ENCODE results near the gene GPC1.
A peak's percentile ranks its signal among the peaks of the same experiment; 100 is the strongest.
"Not testable (repeated sequence)": the region's sequence is repeated elsewhere in the genome, so short reads cannot be mapped to it uniquely, and the experiment has no call there.

The GPC1 gene

GRCh38 chr2:240435457-240435947 is at the start of gene GPC1:
Gene GPC1, plus strand, starts transcription at chr2:240435663. Its CDS starts 256 bp downstream, at chr2:240435919.
- peak; percentile 71 for DNase-seq

DNA sequence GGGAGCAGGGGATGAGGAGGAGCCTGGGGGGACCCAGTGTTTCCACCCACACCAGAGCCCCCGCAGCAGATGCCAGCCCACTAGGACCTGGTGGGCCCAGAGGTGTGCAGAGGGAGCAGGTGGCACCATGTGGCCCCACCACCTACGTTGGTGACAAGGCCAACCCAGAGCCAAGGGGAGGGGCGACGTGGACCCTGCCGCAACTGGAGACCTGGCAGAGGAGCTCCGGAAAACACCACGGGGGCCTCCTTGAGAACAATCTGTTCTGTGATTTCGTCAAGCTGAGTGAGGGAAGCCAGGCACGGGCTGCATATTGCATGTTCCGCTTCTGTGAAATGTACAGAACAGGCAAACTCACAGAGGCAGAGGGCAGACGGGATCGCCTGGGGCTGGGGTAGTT is 49.1 kb upstream of the GPC1 start:
- DNase-seq = no peak

- DNase-seq = not testable (repeated sequence)
These were observed 48.7 kb upstream of the GPC1 start for GRCh38 chr2:240386743-240387142.

DNA sequence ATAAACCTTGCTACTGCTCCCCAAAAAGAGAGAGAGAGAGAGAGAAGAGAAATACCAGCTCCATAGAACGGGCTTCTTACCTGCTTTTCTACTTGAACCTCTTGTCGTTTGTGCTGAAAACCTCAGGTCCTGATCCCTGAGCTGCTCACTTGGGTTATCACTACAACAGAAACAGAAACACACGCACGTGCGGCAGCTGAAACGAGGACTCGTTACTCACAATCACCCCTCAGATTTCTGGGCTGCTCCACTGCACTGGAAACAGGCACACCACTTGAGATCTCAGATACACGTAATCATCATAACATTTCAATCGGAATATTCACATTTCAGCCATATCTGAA is 48.2 kb upstream of the GPC1 start:
- no peak for DNase-seq

DNA sequence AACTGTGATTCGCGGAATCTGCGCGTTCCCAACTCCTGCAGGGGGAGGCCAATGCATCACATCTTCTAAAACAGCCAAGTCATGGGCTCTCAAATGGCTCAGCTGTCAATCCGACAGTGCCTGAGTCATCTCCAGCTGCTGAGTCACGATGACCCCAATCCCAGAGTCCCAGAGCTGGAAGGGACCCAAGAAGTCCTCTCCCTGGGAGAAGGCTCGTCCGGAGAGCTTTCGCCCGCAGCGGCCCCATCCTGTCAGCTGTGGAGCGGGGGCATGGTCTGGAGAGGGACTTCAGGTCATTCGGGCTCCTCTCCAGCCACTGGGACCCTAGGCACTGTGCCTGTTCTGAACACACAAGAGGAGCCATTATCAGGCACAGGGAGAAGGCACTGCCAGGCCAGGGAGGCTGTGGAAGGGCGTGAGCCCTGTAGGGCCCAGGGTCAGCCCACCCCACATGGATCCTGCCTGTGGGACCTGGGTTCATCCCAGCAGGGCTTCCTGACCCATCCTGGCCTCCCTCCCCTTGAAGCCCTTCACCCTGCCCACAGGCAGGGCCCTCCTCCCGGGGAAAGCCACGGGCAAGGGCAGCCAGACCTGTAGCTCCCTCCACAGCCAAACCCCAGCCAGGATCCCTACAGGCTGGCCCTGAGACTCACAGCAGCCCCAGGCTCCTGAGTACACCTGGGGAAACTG is 47.6 kb upstream of the GPC1 start:
- peak; percentile 95 for DNase-seq

DNA sequence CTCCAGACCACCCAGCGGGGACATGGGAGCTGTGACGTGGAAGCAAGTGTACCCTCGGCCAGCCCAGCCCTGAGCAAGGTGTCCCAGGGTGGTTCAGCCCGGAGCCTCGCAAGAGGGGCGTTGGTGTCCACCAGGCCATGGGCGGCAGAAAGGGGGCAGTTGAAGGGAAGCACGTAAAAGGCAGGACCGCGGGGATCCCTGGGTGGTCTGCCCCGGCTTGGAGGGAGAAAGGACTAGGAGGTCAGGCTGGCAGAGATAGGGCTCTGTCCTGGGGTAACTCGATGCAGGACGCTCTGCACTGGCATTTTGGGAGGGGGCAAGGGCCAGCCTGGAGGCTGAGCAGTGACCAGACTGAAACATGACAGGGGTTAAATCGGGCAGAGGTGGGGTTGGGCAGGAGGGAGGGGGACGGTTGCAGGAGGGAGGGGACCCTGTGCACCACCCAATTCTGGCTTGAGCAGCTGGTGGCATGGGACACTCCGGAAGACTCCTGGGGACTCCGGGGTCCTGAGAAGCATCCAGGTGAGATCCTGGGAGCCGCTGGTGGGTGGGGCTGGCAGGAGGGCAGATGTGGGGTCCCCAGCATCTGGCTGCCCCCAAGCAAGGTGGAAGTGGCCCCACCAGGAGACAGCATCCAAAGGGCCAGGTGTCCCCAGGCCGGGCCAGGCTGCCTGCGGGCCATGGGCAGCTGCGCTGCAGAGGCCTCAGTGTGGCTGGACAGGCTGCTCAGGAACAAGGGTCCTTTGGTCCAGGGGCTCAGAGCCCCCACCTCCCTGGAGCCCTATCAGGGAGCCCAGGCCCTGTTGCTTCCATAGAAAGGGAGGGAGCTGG is 46.8 kb upstream of the GPC1 start:
- no peak for DNase-seq

DNA sequence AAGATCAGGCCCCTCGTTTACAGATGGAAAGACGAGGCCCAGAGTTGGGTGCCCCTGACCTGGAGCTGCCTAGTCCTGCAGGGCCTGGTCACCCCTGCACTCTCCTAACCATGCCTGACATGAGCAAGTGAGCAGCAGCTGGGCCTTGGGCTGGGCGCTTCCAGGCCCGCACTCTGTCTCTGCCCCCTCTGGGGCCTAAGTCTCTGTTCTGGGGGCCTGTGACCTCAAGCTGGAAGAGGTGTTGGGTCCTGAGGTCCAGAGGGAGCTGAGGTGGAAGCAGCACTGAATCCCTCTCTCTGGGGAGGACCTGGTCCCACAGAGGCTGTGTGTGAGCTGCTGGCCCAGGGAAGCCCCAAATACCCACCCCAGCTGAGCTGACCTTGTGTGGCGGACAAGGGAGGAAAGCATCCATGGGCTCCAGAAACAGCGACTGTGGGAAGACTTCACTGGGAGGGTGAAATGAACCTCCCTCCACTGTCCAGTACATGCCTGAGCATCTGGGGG is 46.1 kb upstream of the GPC1 start:
- no peak for DNase-seq

DNA sequence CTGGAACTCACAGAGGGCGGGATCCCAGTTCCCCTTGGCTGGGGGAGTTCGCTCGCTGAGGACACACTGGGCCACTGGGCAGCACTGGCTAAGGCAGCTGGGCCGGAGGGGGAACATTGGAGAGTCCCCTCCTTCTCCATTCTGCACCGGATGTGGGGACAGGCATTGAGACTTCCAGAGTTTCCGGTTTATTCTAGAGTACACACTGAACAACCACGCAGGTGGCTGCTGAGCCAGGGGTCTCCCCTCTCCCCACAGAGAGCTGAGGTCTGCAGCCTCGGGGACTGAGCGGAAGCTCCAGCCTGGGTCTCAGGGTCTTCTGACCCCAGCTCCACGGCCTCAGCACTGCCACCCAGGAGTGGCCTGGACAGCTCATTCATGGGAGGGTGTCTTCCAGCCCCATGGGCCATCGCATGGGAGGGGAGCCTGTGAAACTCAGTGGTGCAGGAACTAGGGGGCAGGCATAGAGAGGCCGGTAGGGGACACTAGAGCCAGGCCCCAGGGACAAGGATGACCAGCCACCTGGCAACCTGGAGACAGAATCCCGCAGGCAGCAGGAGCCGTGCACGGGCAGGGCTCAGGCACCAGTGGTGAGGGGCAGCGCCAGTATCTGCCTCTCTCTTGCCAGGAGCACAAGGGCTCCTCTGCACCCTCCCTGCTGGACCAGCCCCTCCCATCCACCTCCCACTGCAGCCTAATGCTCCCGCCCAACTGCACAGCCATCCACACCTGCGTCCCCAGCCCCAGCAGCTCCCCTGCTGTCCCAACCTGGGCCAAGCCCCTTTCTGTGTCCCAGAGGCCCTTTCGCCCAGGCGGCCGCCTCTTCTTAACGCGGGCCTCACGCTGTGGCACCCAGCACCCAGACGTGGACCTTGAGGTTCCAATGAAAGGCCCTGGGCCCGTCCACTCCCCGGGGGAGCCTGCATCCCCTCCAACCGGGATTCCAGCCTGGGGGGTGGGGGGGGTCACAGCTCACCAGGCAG is 45.1 kb upstream of the GPC1 start:
- DNase-seq = no peak

GRCh38 chr2:240391111-240392051 is 44.1 kb upstream of the GPC1 start:
- no peak for DNase-seq

DNA sequence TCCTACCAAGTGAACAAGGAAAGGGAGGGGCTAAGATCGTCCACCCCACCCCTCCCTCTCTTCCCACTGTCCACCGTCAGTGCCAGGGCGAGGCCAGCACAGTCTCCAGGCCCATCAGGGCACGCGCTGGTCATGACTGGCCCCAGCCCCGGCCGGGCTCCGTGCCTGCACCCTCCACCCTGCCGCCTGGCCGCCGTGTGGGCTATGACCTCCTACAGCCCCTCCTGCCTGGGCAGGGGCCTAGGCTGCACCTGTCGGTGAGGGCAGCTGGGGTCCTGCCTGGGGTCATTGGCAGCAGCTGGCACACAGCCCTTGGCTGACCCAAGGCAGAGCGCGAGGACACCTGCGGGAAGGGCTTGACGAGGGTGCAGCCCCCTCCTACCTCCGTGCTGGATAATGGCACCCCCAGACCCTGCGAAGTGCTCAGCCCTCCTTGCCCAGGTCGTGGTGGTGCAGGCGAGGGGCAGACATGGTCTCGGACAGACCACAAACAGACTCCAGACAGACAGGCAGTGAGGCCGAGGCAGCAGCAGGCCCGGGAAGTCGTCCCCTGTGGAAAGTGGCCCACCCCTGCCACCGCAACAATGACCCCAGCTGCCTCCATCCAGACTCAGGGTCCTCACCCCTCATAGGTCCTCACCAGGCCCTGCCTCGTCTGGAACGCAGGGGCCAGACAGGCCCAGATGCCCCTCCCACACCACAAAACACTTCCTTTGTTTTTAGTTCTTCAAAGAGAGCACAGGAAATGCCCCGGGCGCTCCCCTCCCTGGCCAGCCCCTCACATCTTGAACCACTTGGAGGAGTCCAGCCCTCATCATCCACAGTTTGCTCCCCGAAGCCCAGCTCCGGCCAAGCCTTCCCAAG is 43.1 kb upstream of the GPC1 start:
- no peak for DNase-seq

DNA sequence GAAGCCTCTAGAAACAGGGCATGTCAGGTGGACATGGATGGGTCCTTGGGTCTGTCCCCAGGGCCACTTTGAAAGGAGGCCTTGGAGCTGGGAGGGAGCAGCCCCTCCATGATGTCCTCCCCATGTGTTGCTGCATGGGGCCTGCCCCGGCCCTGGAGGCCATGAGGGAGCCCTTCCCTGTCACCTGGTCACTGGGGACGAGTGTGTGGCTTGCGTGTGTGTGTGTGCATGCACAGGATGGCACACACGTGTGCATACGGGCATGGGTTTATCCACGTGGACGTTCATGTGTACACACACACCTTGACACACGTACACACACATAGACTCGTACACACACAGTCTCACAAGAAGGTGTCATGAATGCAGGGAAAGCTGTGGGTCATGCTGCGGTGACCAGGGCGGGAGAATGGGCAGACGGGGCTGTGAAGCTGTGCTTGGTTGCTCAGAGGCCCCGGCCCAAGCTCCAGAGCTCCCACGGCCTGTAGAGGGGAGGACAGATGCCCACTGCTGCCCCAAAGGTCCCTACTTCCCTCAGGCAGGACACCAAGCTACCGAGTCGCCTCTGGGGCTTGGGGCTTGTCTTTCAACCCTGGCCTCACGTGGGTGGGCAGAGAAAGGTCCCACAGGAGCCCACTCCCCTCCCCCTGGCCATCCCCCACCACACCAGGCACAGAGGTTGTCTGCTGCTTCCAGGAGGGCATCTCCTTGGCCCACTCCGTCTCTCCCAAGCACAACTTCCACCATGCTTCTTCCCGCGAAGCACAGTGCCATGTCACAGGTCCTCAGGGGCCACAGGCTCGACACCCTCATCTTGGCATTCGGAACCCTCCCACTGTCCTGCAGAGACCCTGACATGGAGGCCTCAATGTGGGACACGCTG is 42.3 kb upstream of the GPC1 start:
- DNase-seq = no peak

DNA sequence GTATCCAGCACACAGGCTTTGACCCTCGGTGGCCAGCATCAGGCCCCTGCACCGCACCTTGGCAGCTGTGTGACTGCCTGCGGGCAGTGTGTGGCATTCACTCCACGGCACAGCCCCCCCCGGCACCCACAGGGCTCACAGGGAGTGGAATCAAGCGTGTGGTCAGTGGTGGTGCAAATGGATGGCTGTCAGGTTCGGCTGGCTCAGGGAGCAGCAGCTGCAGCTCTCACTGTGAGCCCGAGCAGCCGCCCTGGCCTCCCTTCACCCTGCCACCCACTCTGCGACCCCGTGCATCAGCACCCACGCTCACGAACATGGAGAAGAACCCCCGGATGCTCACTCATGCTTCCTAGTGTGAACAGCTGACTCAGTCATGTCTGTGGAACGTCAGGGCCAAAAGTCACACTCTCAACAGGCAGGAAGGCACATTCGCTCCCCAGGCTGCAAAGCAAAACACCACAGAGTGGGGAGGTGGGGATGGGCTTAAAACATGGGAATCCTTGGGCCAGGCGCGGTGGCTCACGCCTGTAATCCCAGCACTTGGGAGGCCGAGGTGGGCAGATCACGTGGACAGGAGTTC is 41.5 kb upstream of the GPC1 start:
- no peak for DNase-seq

DNA sequence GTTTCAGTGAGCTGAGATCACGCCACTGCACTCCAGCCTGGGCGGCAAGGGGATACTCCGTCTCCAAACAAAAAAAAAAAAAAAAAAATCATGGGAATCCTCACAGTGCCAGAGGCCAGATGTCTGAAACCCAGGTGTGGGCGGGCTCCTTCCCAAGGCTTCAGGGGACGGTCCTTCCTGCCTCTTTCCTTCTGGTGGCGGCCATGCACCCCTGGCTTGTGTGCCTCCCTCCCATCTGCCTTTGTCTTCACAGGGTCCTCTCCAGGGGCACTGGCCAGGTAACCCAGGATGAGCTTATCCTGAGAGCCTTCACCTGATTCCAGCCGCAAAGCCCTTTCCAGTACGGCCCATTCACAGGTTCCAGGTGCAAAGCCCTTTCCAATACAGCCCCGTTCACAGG is 40.9 kb upstream of the GPC1 start:
- no peak for DNase-seq

DNA sequence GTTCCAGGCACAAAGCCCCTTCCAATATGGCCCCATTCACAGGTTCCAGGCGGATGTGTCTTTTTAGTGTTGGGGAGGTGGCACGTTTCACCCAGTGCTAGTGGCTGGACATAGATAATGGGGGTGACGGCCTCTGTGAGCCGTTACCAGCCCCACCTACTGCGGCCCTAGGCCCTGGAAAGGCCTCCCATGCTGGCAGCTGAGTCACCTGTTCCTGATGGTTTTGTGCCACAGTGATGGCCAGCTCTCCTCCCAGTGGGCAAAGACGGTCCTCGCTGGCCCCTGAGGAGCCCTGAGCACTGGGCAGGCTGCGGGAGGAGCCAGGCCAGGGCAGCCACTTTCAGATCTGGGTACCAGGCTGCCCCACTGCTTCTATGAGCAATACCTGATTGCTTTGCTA is 40.0 kb upstream of the GPC1 start:
- DNase-seq = no peak

DNA sequence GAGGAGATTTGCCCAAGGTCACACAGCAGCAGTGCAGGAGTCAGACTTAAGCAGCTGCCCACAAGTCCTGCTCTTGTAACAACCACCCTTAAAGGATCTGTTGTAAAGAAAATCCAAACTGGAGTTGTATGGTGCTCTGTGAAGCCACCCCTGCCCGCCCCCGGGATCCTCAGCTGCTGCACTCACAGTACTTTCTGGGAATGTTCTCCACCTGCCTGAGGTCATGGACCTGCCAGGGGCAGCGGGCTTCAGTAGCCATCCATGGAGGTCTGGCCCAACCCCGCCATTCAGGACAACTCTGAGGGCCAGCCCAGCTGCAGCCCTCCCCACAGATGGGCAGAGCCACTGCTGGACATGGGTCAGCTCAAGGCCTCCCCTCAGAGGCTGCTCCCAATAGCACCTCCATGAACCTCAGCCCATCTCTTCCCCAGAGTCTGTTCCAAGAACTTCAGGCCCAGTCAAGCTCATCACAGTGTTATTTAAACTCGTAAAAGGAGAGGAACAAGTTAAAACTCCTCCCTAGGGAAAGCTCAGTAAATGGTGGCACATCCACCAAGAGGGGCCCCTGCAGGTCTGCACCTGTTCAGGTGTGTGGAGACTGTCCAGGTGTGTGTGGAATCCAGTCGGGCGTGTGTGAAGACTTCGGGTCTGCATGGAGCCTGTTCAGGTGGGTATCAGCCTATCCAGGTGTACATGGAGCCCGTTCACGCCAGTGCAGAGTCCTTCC is 39.4 kb upstream of the GPC1 start:
- DNase-seq = no peak

- DNase-seq = no peak
These were observed 38.6 kb upstream of the GPC1 start for GRCh38 chr2:240396623-240397541.

DNA sequence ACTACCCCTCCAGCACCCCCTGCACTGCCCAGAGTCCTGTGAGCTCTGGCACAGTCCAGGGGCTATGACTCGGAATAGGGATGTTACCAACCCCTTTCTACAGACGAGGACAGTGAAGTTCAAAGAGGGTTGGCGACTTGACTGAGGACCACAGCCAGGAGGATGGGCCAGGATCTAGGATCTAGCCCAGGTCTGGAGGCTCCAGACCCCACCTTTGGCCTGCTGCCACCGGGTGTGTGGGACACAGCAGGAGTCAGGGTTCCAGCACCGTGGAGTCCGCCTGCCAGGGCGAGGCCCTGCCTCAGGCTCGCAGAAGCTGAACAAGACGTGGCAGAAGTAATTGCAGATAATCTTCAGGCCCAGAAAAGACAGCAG is 37.9 kb upstream of the GPC1 start:
- DNase-seq = no peak

All from amniotic stem cell (primary cell).